SK-MEL-5 (cell line): ENCODE data around the gene EN1. TPM values are rescaled to one million over a fixed set of nuclear protein-coding genes. Genes with fewer than 3 reads are reported as not detected.

Experiments
- DNase-seq: peaks from one replicate; pipeline ENCODE4 v3.0.0-alpha.2; 2016; ENCODE audit warnings: low read depth, low spot score
- in situ Hi-C: cut with HindIII; loops from 2 replicates; pipeline ENCODE4 v1.10.0; 2016; ENCODE audit warnings: low sequenced_read_pairs, high pct_unique_total_duplicates, low pct_unique_long_range_greater_than_20kb
- polyA plus RNA-seq, 2 experiments: library from polyadenylated mRNA; depleted of rRNA; stranded (reverse); fragments of >200 nt; gene quantifications; 2 replicates each; pipeline ENCODE4 v1.2.3, GENCODE V29; 2015
- total RNA-seq: library from RNA; depleted of rRNA; stranded (reverse); fragments of >200 nt; shearing (Covaris generic); gene quantifications from 2 replicates; pipeline ENCODE4 v1.2.3, GENCODE V29; 2014; rRNA removed

The EN1 gene
- 0.21 TPM in 1 of 2 replicates, not detected in the other for total RNA-seq
- polyA plus RNA-seq (2015; cell fraction: cytosol; rRNA removed): 0.04 and 0.05 TPM in 2 replicates
- not detected in 2 replicates for polyA plus RNA-seq (2015; cell fraction: nucleus; rRNA removed)

GRCh38 chr2:118846953-118847761, at the start of gene EN1:
Gene EN1 (minus strand): TSS chr2:118847648. CDS start chr2:118847167, 481 bp downstream.
- in situ Hi-C loops: no loop called here
- DNase-seq: no peak

GRCh38 chr2:118893100-118893499, 45.7 kb upstream of the EN1 start:
- no peak for DNase-seq
- in situ Hi-C loops: no loop called here

DNA sequence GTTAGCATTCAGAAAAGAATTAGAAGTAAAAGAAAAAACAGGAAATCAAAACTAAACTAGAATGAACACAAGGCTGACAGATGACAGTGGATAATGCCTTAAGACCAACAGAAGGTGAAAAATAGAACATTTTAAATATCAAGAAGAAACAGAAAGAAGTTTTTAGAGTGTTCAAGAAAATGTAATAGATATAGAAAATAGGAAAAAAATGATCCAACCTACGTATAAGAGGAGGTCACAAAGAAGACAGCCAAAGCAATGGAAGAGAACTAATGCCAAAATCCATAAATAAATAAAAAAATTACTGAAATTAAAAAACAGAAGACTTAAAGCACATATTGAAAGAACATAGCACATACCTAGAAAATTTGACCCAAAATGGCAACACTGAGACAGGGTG, 42.5 kb upstream of the EN1 start:
- no peak for DNase-seq
- in situ Hi-C loops: no loop called here

- in situ Hi-C loops: no loop called here
- no peak for DNase-seq
These were observed 36.3 kb upstream of the EN1 start for GRCh38 chr2:118883792-118884191.

DNA sequence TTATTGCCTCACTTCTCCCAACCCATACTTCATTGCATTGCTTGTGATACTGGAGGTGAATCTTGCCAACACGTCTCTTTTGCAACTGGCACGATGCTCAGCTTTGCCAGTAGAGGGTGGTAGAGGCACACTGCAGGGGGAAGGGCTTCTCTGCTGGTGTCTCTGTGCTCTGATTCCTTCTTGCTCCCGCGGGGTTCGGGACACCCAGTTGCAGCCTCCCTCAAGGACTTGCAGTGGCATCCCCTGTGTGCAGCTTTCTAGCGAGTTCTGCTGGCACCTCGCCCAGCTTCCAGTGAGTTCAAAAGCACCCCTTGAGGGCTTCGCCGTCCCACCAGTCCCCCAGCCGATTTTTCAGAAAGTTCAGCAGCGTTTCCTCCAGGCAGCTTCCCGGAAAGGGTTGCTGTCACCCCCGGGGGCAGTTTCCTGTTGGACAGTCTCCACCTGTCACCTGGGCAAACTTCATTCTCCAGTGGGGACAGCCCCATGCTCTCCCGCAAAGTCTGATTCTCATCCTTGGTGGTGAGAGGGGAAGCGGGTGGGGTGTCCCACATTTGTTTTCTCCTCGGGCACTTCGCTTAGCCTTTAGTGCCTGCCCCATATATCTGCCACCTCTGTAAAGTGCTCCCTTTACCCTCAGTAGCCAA, 35.4 kb upstream of the EN1 start:
- in situ Hi-C loops: no loop called here

DNA sequence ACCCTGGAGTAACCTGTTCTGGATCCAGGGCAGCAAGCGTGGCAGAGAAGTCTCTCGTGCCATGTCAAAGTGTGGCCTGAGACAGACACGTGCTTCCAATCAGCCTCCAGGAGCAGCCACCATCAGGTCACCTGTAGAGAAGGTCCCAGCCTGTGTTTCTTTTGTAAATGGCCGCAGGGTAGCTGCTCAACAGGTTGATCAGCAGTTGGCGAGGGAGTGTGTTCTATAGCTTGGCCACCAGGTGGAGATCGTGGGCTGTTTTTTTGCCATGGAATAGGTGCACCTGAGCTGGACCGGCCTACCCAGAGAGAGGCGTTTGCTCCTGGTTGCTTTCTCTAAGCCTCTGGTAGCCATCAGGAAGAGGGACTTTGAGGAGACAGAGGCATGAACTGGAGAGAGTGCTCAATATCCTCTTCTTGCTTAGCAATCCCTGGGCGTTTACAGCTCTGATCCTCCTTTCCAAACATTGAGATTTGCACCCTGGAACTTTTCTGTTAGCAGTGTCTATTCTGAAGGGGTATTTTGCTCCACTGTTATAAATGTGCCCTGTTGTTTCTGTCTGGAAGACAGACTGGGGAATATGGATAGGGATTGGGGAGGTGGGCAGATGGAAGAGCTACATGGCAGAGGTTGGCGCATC, 34.2 kb upstream of the EN1 start:
- peak; percentile 60 for DNase-seq
- in situ Hi-C loops: no loop called here

More for the DNA sequence above, 35.4 kb upstream of the EN1 start:
- peak; percentile 75 for DNase-seq

DNA sequence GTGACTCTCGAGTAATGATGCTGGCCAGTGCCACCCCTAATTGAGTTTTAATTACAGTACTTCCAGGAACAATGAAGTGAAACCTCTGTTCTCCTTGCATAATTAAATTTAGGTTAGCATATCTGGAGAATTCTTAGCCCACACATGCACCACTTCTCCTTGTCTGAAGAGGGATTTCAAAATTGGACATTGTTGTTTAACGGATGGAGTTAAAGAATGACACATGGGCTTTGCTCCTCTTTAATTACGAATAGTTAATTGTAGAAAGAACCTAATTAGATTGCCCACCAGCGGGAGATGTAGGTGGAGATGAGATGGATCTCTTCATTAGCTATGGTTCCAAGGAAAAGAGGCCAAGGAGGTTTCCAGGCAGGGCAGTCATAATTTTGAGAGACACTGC, 33.1 kb upstream of the EN1 start:
- no peak for DNase-seq
- in situ Hi-C loops: no loop called here

DNA sequence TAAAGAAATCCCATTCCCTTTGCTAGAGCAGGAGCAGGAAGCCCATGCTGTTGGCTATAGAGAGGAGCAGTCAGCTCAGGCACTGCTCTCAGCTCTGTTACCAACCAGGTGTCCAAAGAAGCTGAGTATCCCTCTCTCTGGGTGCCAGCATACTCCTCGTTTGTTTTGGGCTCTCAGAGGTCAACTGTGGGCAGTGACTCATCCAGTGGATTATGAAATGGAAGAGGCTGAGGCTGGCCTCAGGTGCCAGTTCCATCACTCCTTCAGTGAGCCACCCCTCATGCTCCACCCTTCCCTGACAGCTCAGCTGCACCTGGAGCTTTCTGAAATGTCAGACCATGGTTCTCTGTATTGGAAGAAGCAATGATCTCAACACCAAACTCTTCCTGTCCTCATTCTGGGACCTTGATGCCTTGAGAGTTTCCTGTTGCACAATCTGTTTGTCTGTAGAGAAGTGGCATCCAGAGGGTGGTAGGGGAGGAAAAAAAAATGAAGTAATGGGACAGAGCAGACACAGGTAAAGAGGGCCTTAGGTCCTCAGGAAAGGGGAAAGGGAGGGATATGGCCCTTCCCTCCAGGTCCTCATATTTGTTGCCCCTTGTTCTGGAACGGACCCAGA, 31.2 kb upstream of the EN1 start:
- in situ Hi-C loops: no loop called here
- no peak for DNase-seq

DNA sequence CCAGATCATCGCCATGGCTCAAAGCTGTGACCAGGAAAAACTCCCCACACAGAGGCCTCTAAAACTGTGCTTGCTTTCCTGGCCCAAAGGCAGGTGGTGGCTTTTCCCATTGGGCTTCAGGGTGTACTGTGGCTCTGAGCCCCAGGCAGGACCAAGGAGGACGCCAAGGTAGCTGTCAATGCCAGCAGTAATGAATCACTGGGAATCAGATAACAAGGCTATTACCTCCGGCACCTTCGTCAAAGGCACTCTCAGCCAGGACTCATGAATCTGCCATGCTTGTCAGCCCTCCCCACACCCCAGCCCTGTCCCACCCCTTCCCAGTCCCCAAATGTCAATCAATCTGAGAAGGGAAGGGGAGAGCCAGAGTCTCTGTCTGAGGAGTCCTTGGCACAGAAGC, 27.9 kb upstream of the EN1 start:
- no peak for DNase-seq
- in situ Hi-C loops: no loop called here

DNA sequence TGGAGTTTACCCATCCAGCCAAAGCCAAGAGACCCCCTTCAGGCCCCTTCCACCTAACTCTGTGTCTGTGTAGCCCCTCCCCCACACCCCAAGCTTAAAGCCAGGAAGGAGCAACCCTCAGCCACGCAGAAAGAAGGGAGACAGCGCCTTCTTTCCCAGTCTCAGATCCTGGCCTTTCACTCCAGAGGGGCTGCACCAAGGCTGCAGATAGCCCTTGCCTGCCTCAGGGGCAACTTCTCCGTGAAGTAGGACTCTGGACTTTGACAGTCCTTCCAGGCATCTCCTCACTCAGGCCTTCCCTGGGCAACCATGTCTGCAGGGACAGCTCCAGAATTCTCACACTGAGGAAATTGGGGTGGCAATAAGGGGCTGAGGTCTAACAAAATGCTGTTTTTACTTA, 26.9 kb upstream of the EN1 start:
- in situ Hi-C loops: no loop called here
- no peak for DNase-seq

- in situ Hi-C loops: no loop called here
- peak; percentile 66 for DNase-seq
These were observed 17.7 kb upstream of the EN1 start for GRCh38 chr2:118865106-118865505.

DNA sequence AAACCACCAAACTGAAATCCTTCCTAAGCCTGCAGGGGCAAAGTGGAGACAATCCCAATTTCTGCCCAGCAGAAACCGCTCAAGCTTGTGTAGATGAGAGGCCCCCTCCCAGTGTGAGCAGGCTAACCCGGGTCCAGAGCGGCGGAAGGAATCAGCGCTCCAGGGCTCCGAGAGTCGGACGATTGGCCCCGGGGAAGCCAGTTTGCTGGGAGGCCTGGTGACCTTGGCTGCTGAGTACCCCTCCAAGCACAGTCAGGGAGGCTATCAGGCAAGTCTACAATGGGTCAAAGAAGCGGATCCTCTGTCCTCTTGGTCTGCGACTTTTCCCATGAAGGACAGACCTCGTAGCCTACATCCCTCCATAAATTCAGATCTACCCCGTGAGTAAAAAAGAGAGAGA, 16.8 kb upstream of the EN1 start:
- no peak for DNase-seq
- in situ Hi-C loops: no loop called here

DNA sequence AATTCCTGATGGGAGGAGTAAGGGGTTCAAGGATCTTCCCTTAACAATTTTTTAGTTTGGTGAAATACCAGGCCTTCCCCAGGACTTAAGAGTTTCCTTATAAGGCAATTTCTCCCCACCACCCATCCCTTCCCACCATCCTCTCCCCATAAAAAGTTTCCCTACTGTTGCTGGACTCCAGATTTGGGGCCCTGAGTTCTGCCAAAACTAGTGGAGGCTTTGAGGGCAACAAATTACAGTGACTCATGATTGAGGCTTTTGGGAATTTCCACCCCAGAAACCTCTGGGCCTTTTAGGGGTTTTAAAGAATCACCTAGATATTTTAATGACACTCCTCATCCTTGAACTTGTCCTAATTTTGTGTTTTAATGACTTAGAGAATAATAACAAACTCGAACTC, 14.3 kb upstream of the EN1 start:
- in situ Hi-C loops: no loop called here

GRCh38 chr2:118861242-118861641, 13.8 kb upstream of the EN1 start:
- DNase-seq: no peak
- in situ Hi-C loops: no loop called here

More for the DNA sequence above, 14.3 kb upstream of the EN1 start:
- DNase-seq: no peak

DNA sequence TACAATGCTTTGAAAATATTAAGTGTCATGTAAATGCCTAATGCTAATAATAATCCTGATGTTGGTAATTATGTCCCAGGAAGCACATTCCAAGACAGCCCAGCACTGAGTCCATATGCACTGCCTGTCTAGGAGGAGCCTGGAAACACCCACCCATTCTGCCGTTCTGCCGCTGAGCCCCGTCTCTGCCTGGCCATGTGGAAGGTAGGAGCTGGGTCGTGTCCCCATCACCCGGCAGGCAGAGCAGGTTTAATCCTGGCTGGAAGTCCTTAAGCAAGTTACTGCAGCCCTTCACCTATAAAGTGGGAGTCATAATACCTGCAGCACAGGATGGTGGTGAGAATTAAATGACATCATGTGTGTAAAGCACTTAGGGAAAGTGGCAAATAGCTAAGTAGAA, 13.1 kb upstream of the EN1 start:
- no peak for DNase-seq
- in situ Hi-C loops: no loop called here

DNA sequence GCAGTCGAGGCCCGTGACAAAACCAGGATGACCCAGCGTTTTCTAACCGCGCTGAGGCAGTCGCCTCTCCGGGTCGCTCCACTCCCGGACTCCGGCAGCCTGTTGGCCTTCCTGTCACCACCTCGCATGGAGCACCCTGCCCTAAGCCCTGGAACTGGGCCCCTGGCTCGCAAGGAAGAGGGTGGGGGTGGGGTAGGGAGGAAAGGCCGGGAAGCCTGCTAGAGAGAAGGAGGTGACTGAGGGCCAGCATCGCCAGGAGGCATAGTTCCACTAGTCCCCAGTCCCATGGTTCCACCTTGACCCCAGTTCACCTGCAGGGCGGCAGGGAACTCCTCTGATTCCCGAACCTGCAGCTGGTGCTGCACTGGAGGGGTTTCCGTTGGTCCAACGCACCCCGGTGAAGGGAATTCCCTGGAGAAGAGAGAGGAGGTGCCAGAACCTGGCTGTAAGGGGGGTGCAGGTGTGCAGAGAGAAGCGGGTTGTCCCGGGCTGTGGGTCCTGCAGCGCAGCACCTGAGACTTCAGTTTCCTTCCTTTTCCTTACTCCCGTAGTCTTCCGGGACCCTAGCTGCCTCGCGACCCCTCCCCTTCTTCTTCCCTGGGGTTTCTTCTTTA, 11.8 kb upstream of the EN1 start:
- no peak for DNase-seq
- in situ Hi-C loops: no loop called here

DNA sequence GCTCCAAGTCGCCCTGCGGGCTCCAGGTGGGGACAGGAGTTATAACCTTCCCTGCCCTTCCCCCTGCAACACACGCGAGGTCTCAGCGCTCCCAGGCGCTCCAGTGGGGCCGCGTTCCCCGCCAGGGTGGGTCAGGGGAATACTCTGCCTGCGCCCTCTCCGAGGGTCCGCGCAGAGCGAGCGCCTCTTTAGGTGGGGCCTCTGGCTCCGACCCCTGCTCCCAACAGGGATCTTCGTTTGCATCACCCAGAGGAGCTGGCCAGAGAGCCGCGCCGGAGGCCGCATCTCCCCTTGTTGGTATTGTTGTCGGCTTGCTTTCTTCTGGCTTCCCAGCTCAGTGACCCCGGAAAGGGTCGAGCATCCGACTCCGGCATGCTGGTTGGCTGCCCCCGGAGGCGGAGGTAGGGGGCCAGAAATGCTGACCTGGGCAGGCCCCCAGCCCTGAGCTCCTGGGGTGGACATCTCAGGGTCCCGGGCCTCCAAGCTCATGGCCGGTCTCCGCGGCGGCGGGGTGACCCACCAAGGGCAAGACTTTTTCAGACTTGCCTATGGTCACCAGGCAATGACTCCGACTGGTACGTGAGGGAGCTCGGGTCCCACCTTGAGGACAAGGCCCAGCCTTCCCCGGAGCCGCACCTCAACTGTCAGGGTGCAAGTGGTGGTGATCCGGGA, 11.2 kb upstream of the EN1 start:
- in situ Hi-C loops: no loop called here
- DNase-seq: no peak
